SIG-M5 treated with dmso at 0.1 percent for 504 hours (cell line): ENCODE results near the gene SH3BP2.

Experiments used
- DNase-seq: peaks from one replicate; lab custom pipeline; 2025; ENCODE audit not compliant: unreplicated experiment; lab: John Stamatoyannopoulos, UW

SH3BP2 gene

GRCh38 chr4:2792711-2793585 is at the start of gene SH3BP2:
Gene SH3BP2 (plus strand): TSS chr4:2793085. CDS start chr4:2820618, 27,533 bp downstream.
- peak; percentile 42 for DNase-seq

- DNase-seq = no peak
These were observed 49.1 kb upstream of the SH3BP2 start for GRCh38 chr4:2743518-2744445.

GRCh38 chr4:2744576-2745270 is 48.2 kb upstream of the SH3BP2 start:
- no peak for DNase-seq

- no peak for DNase-seq
These were observed 47.4 kb upstream of the SH3BP2 start for GRCh38 chr4:2745516-2745915.

DNA sequence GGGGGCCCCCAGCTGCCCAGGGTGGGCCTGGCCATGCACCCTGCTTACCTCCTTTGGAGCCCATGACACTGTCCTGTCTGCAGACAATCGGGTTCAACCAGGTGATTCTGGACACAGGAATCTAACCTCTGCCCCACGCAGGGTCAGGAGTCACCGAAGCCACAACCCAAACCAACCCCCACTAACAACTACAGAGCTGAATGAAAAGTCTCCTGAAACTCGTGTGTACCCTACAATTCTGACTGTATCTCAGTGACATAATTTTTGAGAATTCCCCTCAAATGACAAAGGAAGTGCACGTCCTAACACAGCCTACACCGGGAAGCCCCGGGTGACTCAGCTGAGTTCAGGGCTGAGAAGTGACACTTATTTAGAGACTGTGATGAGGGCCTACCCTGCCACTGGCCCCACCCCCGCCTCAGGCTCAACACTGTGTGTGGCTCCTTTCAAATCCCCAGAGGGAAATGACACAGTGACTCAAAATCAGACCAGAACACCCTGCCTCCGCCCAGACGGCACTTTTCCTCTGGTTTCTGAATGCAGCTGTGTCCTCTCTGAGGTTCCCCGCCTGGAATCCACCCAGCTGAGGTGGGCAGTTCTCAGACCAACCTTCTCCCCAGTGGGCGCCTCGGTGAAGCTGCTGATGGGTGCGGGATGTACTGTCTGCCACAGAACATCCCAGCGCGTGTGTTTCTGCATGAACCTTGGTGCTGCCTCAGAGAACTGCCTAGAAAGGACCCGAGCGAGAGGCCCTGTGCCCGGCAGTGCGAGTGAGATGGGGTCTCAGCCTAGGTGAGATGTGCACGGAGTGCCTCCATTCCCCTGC is 46.7 kb upstream of the SH3BP2 start:
- no peak for DNase-seq

GRCh38 chr4:2746891-2747695 is 45.8 kb upstream of the SH3BP2 start:
- no peak for DNase-seq

- DNase-seq = no peak
These were observed 41.9 kb upstream of the SH3BP2 start for GRCh38 chr4:2750719-2751605.

GRCh38 chr4:2753436-2753835 is 39.4 kb upstream of the SH3BP2 start:
- no peak for DNase-seq

DNA sequence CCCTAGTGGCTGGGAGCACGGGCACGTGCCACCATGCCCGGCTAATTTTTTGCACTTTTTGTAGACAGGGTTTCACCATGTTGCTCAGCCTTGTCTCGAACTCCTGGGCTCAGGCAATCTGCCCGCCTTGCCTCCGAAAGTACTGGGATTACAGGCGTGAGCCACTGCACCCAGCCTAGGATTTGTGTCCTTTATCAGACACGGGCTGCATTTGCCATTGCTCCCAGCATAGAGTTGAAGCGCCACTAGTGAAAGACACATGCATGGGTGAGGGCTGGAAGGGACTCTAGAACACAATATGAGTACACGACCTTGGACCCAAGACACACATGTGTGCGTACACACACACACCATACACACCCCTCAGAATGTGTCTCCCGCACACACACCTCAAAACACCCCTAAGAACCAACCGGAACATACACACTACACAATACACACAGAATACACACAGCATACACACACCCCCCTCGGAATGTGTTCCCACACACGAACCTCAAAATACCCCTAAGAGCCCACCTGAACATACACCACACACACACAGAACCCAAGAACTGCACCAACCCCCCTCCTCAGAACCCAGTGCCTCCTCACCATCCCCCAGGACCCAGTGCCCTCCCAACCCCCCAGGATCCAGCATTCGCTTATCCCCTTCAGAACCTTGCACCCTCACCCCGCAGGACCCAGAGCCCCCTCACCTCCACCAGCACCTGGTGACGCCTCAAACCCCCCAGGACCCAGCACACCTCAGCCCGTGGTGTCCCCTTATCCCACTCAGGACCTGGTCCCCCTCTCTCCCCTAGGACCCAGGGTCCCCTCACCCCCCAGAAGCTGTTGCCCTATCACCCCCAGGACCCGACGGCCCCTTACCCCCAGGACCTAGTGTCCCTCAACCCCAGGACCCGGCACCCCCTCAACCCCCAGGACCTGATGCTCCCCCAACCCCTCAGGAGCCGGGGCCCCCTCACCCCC is 37.8 kb upstream of the SH3BP2 start:
- no peak for DNase-seq

DNA sequence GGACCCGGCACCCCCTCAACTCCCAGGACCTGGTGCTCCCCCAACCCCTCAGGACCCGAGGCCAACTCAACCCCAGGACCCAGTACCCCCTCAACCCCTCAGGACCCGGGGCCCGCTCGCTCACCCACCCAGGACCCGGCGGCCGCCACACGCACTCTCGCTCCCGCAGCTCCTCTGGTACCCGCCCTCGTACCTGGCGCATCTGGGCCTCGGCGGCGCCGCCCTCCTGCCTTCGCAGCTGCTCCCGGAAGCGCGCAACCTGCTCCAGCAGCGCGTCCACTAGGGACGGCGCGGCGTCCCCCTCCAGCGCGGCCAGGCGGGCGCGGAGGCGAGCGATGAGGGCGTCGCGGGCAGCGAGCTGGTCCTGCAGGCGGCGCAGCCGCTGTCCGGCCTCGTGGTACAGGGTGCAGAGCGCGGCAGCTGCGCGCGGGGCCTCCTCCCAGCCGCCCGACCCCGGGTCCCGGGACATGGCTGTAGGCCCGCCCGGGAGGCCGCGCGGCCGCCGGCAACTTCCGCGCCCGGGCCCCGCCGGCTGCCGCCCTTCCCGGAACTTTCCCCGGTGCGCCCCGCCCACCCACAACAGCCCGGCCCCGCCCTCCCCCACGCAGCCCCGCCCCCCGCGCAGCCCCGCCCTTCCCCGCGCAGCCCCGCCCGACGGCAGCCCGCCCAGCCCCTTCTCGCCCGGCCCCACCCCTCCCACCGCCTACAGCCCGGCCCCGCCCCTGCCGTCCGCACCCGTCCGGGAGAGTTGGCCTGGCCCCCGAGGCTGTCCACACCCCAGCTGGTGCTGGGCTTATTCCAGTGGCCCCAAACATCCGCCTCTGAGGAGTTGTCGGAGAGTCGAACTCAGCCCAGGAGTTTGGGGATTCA is 36.8 kb upstream of the SH3BP2 start, which contains the start of gene TNIP2:
Gene TNIP2, minus strand, starts transcription at position 516 of the 870 bp plus-strand sequence. Its CDS starts 47 bp downstream, at position 469.
- DNase-seq = peak; percentile 59

DNA sequence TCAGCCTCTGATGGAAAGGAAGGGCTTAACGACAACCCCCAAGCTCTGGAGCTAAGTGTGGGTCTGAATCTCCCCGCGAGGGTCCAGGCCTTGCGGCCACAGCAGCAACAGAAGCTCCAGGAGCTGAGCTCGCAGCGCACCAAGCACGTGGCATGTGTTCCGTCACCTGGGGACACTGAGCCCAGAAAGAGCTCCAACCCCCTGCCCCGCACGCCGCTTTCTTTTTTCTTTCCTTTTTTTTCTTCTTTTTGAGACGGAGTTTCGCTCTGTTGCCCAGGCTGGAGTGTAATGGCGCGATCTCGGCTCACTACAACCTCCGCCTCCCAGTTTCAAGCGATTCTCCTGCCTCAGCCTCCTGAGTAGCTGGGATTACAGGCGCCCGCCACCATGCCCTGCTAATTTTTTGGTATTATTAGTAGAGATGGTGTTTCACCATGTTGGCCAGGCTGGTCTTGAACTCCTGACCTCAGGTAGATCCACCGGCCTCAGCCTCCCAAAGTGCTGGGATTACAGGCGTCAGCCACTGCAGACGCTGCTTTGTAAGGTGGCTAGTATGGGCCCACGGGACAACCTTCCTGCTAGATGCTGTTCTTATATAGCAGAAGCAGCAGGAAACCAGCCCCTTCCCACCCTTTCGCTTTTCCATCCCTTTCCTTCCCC is 36.1 kb upstream of the SH3BP2 start:
- DNase-seq = no peak

GRCh38 chr4:2757426-2757825 is 35.5 kb upstream of the SH3BP2 start:
- DNase-seq = no peak

GRCh38 chr4:2761035-2761923 is 31.6 kb upstream of the SH3BP2 start:
- DNase-seq = no peak

DNA sequence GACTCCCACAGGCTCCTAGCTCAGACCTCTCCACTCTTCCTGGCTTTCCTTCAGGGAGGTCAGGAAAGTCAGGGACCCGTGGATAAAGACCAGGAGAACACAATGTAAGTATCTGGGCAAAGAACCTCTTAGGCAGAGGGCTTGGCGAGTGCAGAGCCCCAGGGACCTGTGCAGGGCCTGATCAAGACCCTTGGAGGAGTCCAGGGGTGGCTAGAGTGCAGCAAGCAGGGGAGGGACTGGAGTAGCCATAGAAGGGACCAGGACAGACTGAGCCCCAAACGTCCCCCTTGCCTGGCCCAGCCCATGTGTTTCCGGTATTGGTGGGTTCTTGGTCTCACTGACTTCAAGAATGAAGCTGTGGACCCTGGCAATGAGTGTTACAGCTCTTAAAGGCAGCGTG is 30.8 kb upstream of the SH3BP2 start:
- no peak for DNase-seq
